HepG2 (cell line): Measurements from ENCODE around the gene CSF1R. TPM values are rescaled to one million over a fixed set of nuclear protein-coding genes. Genes with fewer than 3 reads are reported as not detected.

Experiments used
- ATAC-seq: fragments of 200-7000 bp; cut with Tn5 transposase; 3 replicates; pipeline ENCODE4 v1.9.1; 2020; ENCODE audit warnings: mild to moderate bottlenecking, moderate library complexity
- BruUV-seq: library from RNA; stranded (reverse); fragments of 400-500 nt; replicated peaks from 2 replicates; lab custom pipeline; 2021; lab: Mats Ljungman, UMichigan
- CTCF ChIA-PET: fragments of 300-600 bp; formaldehyde crosslinking; extraction: SDS; loops from one replicate; lab custom pipeline; 2021; ENCODE audit warnings: low total read pairs, inconsistent platforms, low intra/inter-chr PET ratio; lab: Yijun Ruan, JAX
- POLR2A ChIA-PET: fragments of 350-600 bp; sonication (Branson Sonifier 250); formaldehyde crosslinking; loops from one replicate; lab custom pipeline; 2020; ENCODE audit warnings: antibody characterized with exemption, inconsistent platforms; lab: Yijun Ruan, JAX
- DNase-seq: peaks from one replicate; pipeline ENCODE4 v3.0.0-alpha.2; 2015; ENCODE audit warnings: low spot score
- FAIRE-seq: peaks from 3 replicates; lab custom pipeline; 2011; peaks lifted over from hg19 to GRCh38; lab: Jason Lieb, UNC
- H2AFZ ChIP-seq: one replicate; pipeline ENCODE4 v1.6.1; 2011; ENCODE audit warnings: low read length, inconsistent platforms
- H3K27ac ChIP-seq: fragments of 300-600 bp; 3 replicates; pipeline ENCODE4 v1.8.0; 2011; ENCODE audit warnings: mixed run types, mild to moderate bottlenecking, mixed read lengths, low read length, inconsistent platforms; ENCODE audit not compliant: insufficient read depth; ENCODE audit errors: extremely low read length
- H3K27me3 ChIP-seq, 2 experiments: fragments of 200-600 bp in 1 of 2; 2 replicates in 1 of 2; 3 replicates in 1 of 2; pipeline versions ENCODE4 v1.6.0 to v1.8.0; 2011; ENCODE audit warnings: low read length in 2 of 2, mild to moderate bottlenecking in 2 of 2, moderate library complexity in 2 of 2, inconsistent platforms in 1 of 2; ENCODE audit not compliant: insufficient read depth in 2 of 2, control insufficient read depth in 1 of 2
- H3K36me3 ChIP-seq, 2 experiments: fragments of 200-600 bp in 1 of 2; replicated peaks in 1 of 2; 2 replicates in 1 of 2; 3 replicates in 1 of 2; pipeline versions ENCODE4 v1.5.1 to v1.8.0; 2011; ENCODE audit warnings: low read length in 2 of 2, inconsistent platforms in 1 of 2; ENCODE audit not compliant: insufficient read depth in 2 of 2, control insufficient read depth in 1 of 2
- H3K4me1 ChIP-seq: 2 replicates; pipeline ENCODE4 v1.5.1; 2012; ENCODE audit warnings: low read length, inconsistent platforms; ENCODE audit not compliant: insufficient read depth
- H3K4me2 ChIP-seq: 2 replicates; pipeline ENCODE4 v1.6.0; 2011; ENCODE audit warnings: low read depth, low read length, inconsistent platforms
- H3K4me3 ChIP-seq, 3 experiments: fragments of 200-600 bp in 1 of 3; sonication (generic), shearing (Covaris generic) in 1 of 3; replicated peaks in 1 of 3; 2 replicates each; pipeline ENCODE4 v1.5.1; 2011 to 2016; ENCODE audit warnings: low read length in 3 of 3, inconsistent platforms in 2 of 3, low read depth in 2 of 3, mild to moderate bottlenecking in 2 of 3, control low read depth in 1 of 3, mixed read lengths in 1 of 3; ENCODE audit not compliant: insufficient read depth in 1 of 3
- H3K79me2 ChIP-seq: one replicate; pipeline ENCODE4 v1.6.1; 2011; ENCODE audit warnings: low read length, inconsistent platforms; ENCODE audit not compliant: insufficient read depth
- H3K9ac ChIP-seq: 2 replicates; pipeline ENCODE4 v1.6.0; 2011; ENCODE audit warnings: mild to moderate bottlenecking, low read depth, low read length, inconsistent platforms; ENCODE audit not compliant: insufficient read depth
- H3K9me3 ChIP-seq: 2 replicates; pipeline ENCODE4 v1.5.1; 2012; ENCODE audit warnings: mild to moderate bottlenecking, low read length
- H4K20me1 ChIP-seq: 2 replicates; pipeline ENCODE4 v1.6.0; 2011; ENCODE audit warnings: inconsistent platforms, mild to moderate bottlenecking, low read length, moderate library complexity; ENCODE audit not compliant: insufficient read depth
- CTCF ChIP-seq: sonication (generic); formaldehyde crosslinking; IDR thresholded peaks from 2 replicates; pipeline ENCODE4 v1.5.0; 2020; ENCODE audit warnings: mild to moderate bottlenecking, missing genetic modification reagents, moderate library complexity
- DR1 ChIP-seq: sonication (generic); formaldehyde crosslinking; IDR thresholded peaks from 2 replicates; pipeline ENCODE4 v1.8.0; 2021; ENCODE audit warnings: mild to moderate bottlenecking, missing genetic modification reagents, inconsistent platforms
- NFATC3 ChIP-seq: sonication (generic); formaldehyde crosslinking; IDR thresholded peaks from 2 replicates; pipeline ENCODE4 v1.5.1; 2020; ENCODE audit warnings: mild to moderate bottlenecking, missing genetic modification reagents
- NKX3-1 ChIP-seq: sonication (generic); formaldehyde crosslinking; IDR thresholded peaks from 2 replicates; pipeline ENCODE4 v1.5.0; 2020; ENCODE audit warnings: missing genetic modification reagents
- STAG1 ChIP-seq: sonication (generic); formaldehyde crosslinking; IDR thresholded peaks from 2 replicates; pipeline ENCODE4 v1.4.0; 2020; ENCODE audit warnings: missing genetic modification reagents
- THRA ChIP-seq: sonication (generic); formaldehyde crosslinking; IDR thresholded peaks from 2 replicates; pipeline ENCODE4 v1.4.0; 2020; ENCODE audit warnings: missing genetic modification reagents, borderline replicate concordance
- USF2 ChIP-seq, 2 experiments: sonication (generic) in 1 of 2; formaldehyde crosslinking in 1 of 2; IDR thresholded peaks; 2 replicates each; pipeline versions ENCODE4 v1.5.1 to v1.6.1; 2011 to 2020; ENCODE audit warnings: borderline replicate concordance in 1 of 2, low read depth in 1 of 2, low read length in 1 of 2, mild to moderate bottlenecking in 1 of 2, missing genetic modification reagents in 1 of 2, moderate library complexity in 1 of 2
- ZNF432 ChIP-seq: sonication (generic); formaldehyde crosslinking; IDR thresholded peaks from 2 replicates; pipeline ENCODE4 v1.5.0; 2020; ENCODE audit warnings: missing genetic modification reagents, mild to moderate bottlenecking, borderline replicate concordance
- ZNF619 ChIP-seq: sonication (generic); formaldehyde crosslinking; IDR thresholded peaks from 2 replicates; pipeline ENCODE4 v1.4.0; 2020; ENCODE audit warnings: mild to moderate bottlenecking, missing genetic modification reagents
- ZSCAN21 ChIP-seq: sonication (generic); formaldehyde crosslinking; IDR thresholded peaks from 2 replicates; pipeline ENCODE4 v1.8.0; 2022; ENCODE audit warnings: mild to moderate bottlenecking, missing genetic modification reagents, moderate library complexity, borderline replicate concordance
- WGBS: methylation state at CpG from one replicate; pipeline ENCODE4 v1.1.6; 2017; ENCODE audit warnings: low lambda C conversion rate; 5-methylcytosine and 5-hydroxymethylcytosine counted together
- in situ Hi-C: cut with HindIII; loops from 2 replicates; pipeline ENCODE4 v1.10.0; 2017; ENCODE audit warnings: low pct_unique_long_range_greater_than_20kb; ENCODE audit not compliant: extremely low pct_ligation_motif_present
- intact Hi-C: fragments of 100-400 bp; cut with micrococcal nuclease; formaldehyde crosslinking; loops from one replicate; pipeline ENCODE4 v1.10.0; 2022; ENCODE audit not compliant: unreplicated experiment
- polyA plus RNA-seq, 8 experiments: library from polyadenylated mRNA; depleted of rRNA in 3 of 8; stranded (reverse) in 7 of 8; unstranded in 1 of 8; fragments of >200 nt; fragmentation: Illumina TruSeq in 4 of 8; extraction: Trizol in 4 of 8; gene quantifications; 2 replicates each; pipeline versions ENCODE4 v1.2.1 to v1.2.3, GENCODE V29; 2011 to 2016; ENCODE audit warnings: low read depth in 4 of 8, missing spikeins in 1 of 8, mixed read lengths in 1 of 8; ENCODE audit not compliant: insufficient read depth in 1 of 8
- total RNA-seq, 5 experiments: library from RNA; depleted of rRNA; stranded (reverse); fragments of >200 nt; fragmentation: Illumina TruSeq; extraction: Trizol; gene quantifications; 2 replicates each; pipeline ENCODE4 v1.2.3, GENCODE V29; 2016; ENCODE audit warnings: low read depth in 1 of 5

The CSF1R gene
- total and polyA plus RNA-seq, 2 of the 13 experiments (the other 11 are each of a cell fraction or from before 2014, with no cell fraction given): 0.01 TPM; not detected in 1

- DNase-seq: no peak
- Histone ChIP-seq H3K4me1 (peaks cover 59% of the 10 kb centered on the region), H3K4me2 (no peak overlapping the region), H3K79me2 (no peaks in the 10 kb centered on the region), H3K27me3 (no peaks in the 10 kb centered on the region), H3K9me3 (no peaks in the 10 kb centered on the region), H3K27ac (peak overlapping the region; percentile 92), H3K4me3 (no peak overlapping the region), H4K20me1 (no peaks in the 10 kb centered on the region), H3K9ac (peak overlapping the region; percentile 10; the same call in 1 of the 2 replicates), H2AFZ (no peak overlapping the region), H3K36me3 (peaks cover 20 to 64% of the 10 kb centered on the region in 2 experiments)
- in situ Hi-C loops: no loop called here
- TF ChIP-seq STAG1 (CRISPR knock-in tag) (peak; percentile 29), NKX3-1 (no peak), CTCF (peak; percentile 41)
- CTCF ChIA-PET: no interaction called here
- POLR2A ChIA-PET: no interaction called here
- BruUV-seq: no TSS peak
- intact Hi-C loops: loop anchor here (10.0 kb wide), 1 partner anchor 330 kb away; the partner anchor contains the start of gene TCOF1
- FAIRE-seq: no peak
- whole genome bisulfite sequencing: 96% methylated on average over 9 of the region's 9 CpGs
- no peak for ATAC-seq
Observed at GRCh38 chr5:150024346-150024984, 61.9 kb downstream of the CSF1R start.

- Histone ChIP-seq H3K36me3 (peaks cover 21 to 70% of the 10 kb centered on the region in 2 experiments), H3K27ac (no peak overlapping the region), H4K20me1 (no peaks in the 10 kb centered on the region), H3K4me2 (no peak overlapping the region), H3K4me3 (no peak overlapping the region), H3K79me2 (no peaks in the 10 kb centered on the region), H2AFZ (no peak overlapping the region), H3K9me3 (no peaks in the 10 kb centered on the region), H3K27me3 (no peaks in the 10 kb centered on the region), H3K9ac (no peak overlapping the region), H3K4me1 (peaks cover 59% of the 10 kb centered on the region)
- ChIA-PET POLR2A (interaction anchor here (0.6 to 1.4 kb wide), 2 partner anchors 13 kb away, joined by 3 to 4 read pairs; no protein-coding TSS in a partner anchor), CTCF (no interaction called here)
- ATAC-seq (no peak), FAIRE-seq (no peak), DNase-seq (no peak)
- no TSS peak for BruUV-seq
- in situ Hi-C loops: no loop called here
- intact Hi-C loops: loop anchor here (10.0 kb wide), 1 partner anchor 332 kb away; the partner anchor contains the start of gene TCOF1
- WGBS: 100% methylated on average over 1 of the region's 1 CpG
- TF ChIP-seq THRA (CRISPR knock-in tag) (no peak), ZNF432 (CRISPR knock-in tag) (no peak), ZSCAN21 (CRISPR knock-in tag) (no peak), ZNF619 (CRISPR knock-in tag) (no peak), DR1 (no peak), USF2 (IDR thresholded peaks at IDR 0.05; ENCODE audit: low read depth, low read length) (no peak), USF2 (CRISPR knock-in tag; IDR thresholded peaks at IDR 0.05; ENCODE audit: borderline replicate concordance) (no peak), NFATC3 (CRISPR knock-in tag) (no peak)
Observed at GRCh38 chr5:150023136-150023535, 63.2 kb downstream of the CSF1R start.
